Endothelial cell of umbilical vein (primary cell): ENCODE results near the gene SAMD5. TPM values are rescaled to one million over a fixed set of nuclear protein-coding genes. Genes with fewer than 3 reads are reported as not detected.

Source experiments
- BruUV-seq: library from RNA; stranded (reverse); fragments of 400-500 nt; replicated peaks from 2 replicates; lab custom pipeline; 2021; lab: Mats Ljungman, UMichigan
- CTCF ChIA-PET: fragments of 300-600, 350-600 bp; sonication (Branson Sonifier 250); formaldehyde crosslinking; loops from one replicate; lab custom pipeline; 2021; ENCODE audit warnings: antibody characterized with exemption, inconsistent platforms; lab: Charles Lee
- POLR2A ChIA-PET: fragments of 300-600, 350-600 bp; sonication (Branson Sonifier 250); formaldehyde crosslinking; loops from one replicate; lab custom pipeline; 2021; ENCODE audit warnings: antibody characterized with exemption, inconsistent platforms; lab: Charles Lee
- DNase-seq: peaks from one replicate; pipeline ENCODE4 v3.0.0-alpha.2; 2011; ENCODE audit warnings: low read depth, low spot score
- FAIRE-seq: peaks from 2 replicates; lab custom pipeline; 2011; peaks lifted over from hg19 to GRCh38; lab: Jason Lieb, UNC
- H2AFZ ChIP-seq: 2 replicates; pipeline ENCODE4 v1.6.0; 2012; ENCODE audit warnings: low read depth, low read length, control low read depth, inconsistent platforms
- H3K27ac ChIP-seq: 2 replicates; pipeline ENCODE4 v1.5.1; 2011; ENCODE audit warnings: low read depth, mild to moderate bottlenecking, control low read depth, low read length, moderate library complexity; ENCODE audit not compliant: insufficient read depth
- H3K27me3 ChIP-seq, 2 experiments: 2 replicates each; pipeline versions ENCODE4 v1.6.0 to v1.6.1; 2011; ENCODE audit warnings: low read length in 2 of 2, mixed read lengths in 1 of 2; ENCODE audit not compliant: control insufficient read depth in 2 of 2, insufficient read depth in 2 of 2
- H3K36me3 ChIP-seq, 2 experiments: 2 replicates in 1 of 2; 3 replicates in 1 of 2; pipeline ENCODE4 v1.5.1; 2011; ENCODE audit warnings: low read length in 2 of 2, mild to moderate bottlenecking in 1 of 2, moderate library complexity in 1 of 2; ENCODE audit not compliant: control insufficient read depth in 2 of 2, insufficient read depth in 2 of 2; ENCODE audit errors: extremely low read depth in 1 of 2
- H3K4me1 ChIP-seq: 3 replicates; pipeline ENCODE4 v1.5.1; 2011; ENCODE audit warnings: mild to moderate bottlenecking, low read length; ENCODE audit not compliant: control insufficient read depth, insufficient read depth; ENCODE audit errors: extremely low read depth
- H3K4me2 ChIP-seq: 2 replicates; pipeline ENCODE4 v1.6.1; 2011; ENCODE audit warnings: low read length, control low read depth, mixed read lengths; ENCODE audit not compliant: insufficient read depth
- H3K4me3 ChIP-seq, 3 experiments: fragments of 200-600 bp in 1 of 3; sonication (generic), shearing (Covaris generic) in 1 of 3; replicated peaks in 1 of 3; 2 replicates each; pipeline ENCODE4 v1.5.1; 2011 to 2016; ENCODE audit warnings: control low read depth in 3 of 3, low read length in 3 of 3, mild to moderate bottlenecking in 2 of 3, inconsistent platforms in 1 of 3, low read depth in 1 of 3, moderate library complexity in 1 of 3; ENCODE audit not compliant: insufficient read depth in 1 of 3
- H3K79me2 ChIP-seq: 2 replicates; pipeline ENCODE4 v1.6.0; 2012; ENCODE audit warnings: low read length, inconsistent platforms; ENCODE audit not compliant: control insufficient read depth, insufficient read depth
- H3K9ac ChIP-seq: replicated peaks from 2 replicates; pipeline ENCODE3; 2011; ENCODE audit warnings: low read length, control low read depth; ENCODE audit not compliant: insufficient read depth; ENCODE audit errors: extremely low read depth
- H3K9me1 ChIP-seq: replicated peaks from 3 replicates; pipeline ENCODE4 v1.6.0; 2011; ENCODE audit warnings: mild to moderate bottlenecking, low read length; ENCODE audit not compliant: control insufficient read depth, insufficient read depth; ENCODE audit errors: extremely low read depth
- H3K9me3 ChIP-seq: replicated peaks from 2 replicates; pipeline ENCODE4 v1.5.1; 2012; ENCODE audit warnings: low read length, inconsistent platforms; ENCODE audit not compliant: control insufficient read depth, insufficient read depth
- H4K20me1 ChIP-seq: replicated peaks from 2 replicates; pipeline ENCODE3; 2011; ENCODE audit warnings: mild to moderate bottlenecking, low read length; ENCODE audit not compliant: control insufficient read depth, insufficient read depth; ENCODE audit errors: extremely low read depth
- CTCF ChIP-seq, 2 donors: IDR thresholded peaks; 1 replicate in 1 of 2; 2 replicates in 1 of 2; pipeline ENCODE4 v1.5.1; 2011; ENCODE audit warnings: low read length in 2 of 2, mild to moderate bottlenecking in 2 of 2, moderate library complexity in 2 of 2, control low read depth in 1 of 2, inconsistent platforms in 1 of 2, low read depth in 1 of 2; ENCODE audit not compliant: insufficient read depth in 1 of 2; ENCODE audit errors: extremely low read depth in 1 of 2
- EZH2 ChIP-seq: IDR thresholded peaks from 2 replicates; pipeline ENCODE4 v1.6.1; 2012; ENCODE audit warnings: borderline replicate concordance, low read depth, mild to moderate bottlenecking, moderate library complexity, low read length, inconsistent platforms; ENCODE audit not compliant: severe bottlenecking
- FOS ChIP-seq: IDR thresholded peaks from 2 replicates; pipeline ENCODE4 v1.6.1; 2011; ENCODE audit warnings: mild to moderate bottlenecking, low read length, moderate library complexity, borderline replicate concordance; ENCODE audit not compliant: insufficient read depth
- GATA2 ChIP-seq: IDR thresholded peaks from 2 replicates; pipeline ENCODE4 v1.7.0; 2011; ENCODE audit warnings: low read depth, mild to moderate bottlenecking, moderate library complexity, mixed read lengths, low read length; ENCODE audit not compliant: insufficient read length, insufficient read depth
- MAX ChIP-seq: IDR thresholded peaks from 2 replicates; pipeline ENCODE4 v1.6.1; 2011; ENCODE audit not compliant: insufficient read depth, insufficient read length
- POLR2AphosphoS5 ChIP-seq: IDR thresholded peaks from 2 replicates; pipeline ENCODE4 v1.6.1; 2012; ENCODE audit warnings: low read depth, mild to moderate bottlenecking, control low read depth, low read length, moderate library complexity; ENCODE audit not compliant: insufficient read depth
- dilution Hi-C: fragments of 300-500 bp; cut with MboI; formaldehyde crosslinking; loops from one replicate; pipeline ENCODE4 v1.15.0; 2019; ENCODE audit warnings: low sequenced_read_pairs; ENCODE audit not compliant: extremely low pct_ligation_motif_present
- intact Hi-C: fragments of 100-400 bp; cut with micrococcal nuclease; formaldehyde crosslinking; loops from one replicate; pipeline ENCODE4 v1.10.0; 2022
- polyA plus RNA-seq, 4 experiments: library from polyadenylated mRNA; depleted of rRNA in 3 of 4; stranded (reverse) in 3 of 4; unstranded in 1 of 4; fragments of >200 nt; gene quantifications; 2 replicates each; pipeline versions ENCODE4 v1.2.1 to v1.2.3, GENCODE V29; 2011 to 2012; ENCODE audit warnings: missing spikeins in 1 of 4
- total RNA-seq: library from RNA; stranded (reverse); gene quantifications from 2 replicates; pipeline ENCODE4 v1.2.3, GENCODE V29; 2021

Gene SAMD5
- total and polyA plus RNA-seq, 2 donors (not counting 3 experiments of a cell fraction or from before 2014, with no cell fraction given): 0.75 to 6.9 TPM

- Histone ChIP-seq H4K20me1 (no peaks in the 10 kb centered on the region), H2AFZ (no peak overlapping the region), H3K9ac (no peak overlapping the region), H3K9me3 (no peaks in the 10 kb centered on the region), H3K27ac (no peak overlapping the region), H3K36me3 (no peaks in the 10 kb centered on the region), H3K4me2 (no peak overlapping the region), H3K4me1 (no peaks in the 10 kb centered on the region), H3K9me1 (no peaks in the 10 kb centered on the region), H3K27me3 (no peaks in the 10 kb centered on the region), H3K79me2 (no peaks in the 10 kb centered on the region), H3K4me3 (no peak overlapping the region)
- TF ChIP-seq CTCF (IDR thresholded peaks at IDR 0.05; ENCODE audit: extremely low read depth in 1 of 2, insufficient read depth in 1 of 2, low read depth in 1 of 2, low read length in 2 of 2) (no peak), GATA2 (no peak), EZH2 (no peak), POLR2AphosphoS5 (no peak), MAX (no peak), FOS (no peak)
- POLR2A ChIA-PET: no interaction called here
- intact Hi-C loops: no loop called here
- FAIRE-seq (no peak), DNase-seq (no peak)
- CTCF ChIA-PET: no interaction called here
- dilution Hi-C loops: no loop called here
- BruUV-seq: no TSS peak
Observed at GRCh38 chr6:147554281-147554680, 45.8 kb downstream of the SAMD5 start.
